Activated naive CD4-positive, alpha-beta T cell treated with anti-CD3 and anti-CD28 coated beads, Interleukin-2, amount 10 ng/mL, durations not matched to agents 7 days and 5 days (primary cell): ENCODE data around the gene EPS15.
A peak's percentile ranks its signal among the peaks of the same experiment; 100 is the strongest.

ENCODE experiments used
- CTCF ChIA-PET: fragments of 350-600 bp; sonication (Branson Sonifier 250); formaldehyde crosslinking; loops from one replicate; lab custom pipeline; 2021; ENCODE audit warnings: antibody characterized with exemption; lab: Charles Lee
- DNase-seq: peaks from one replicate; pipeline ENCODE4 v3.0.0-alpha.2; 2020
- H3K27ac Mint-ChIP-seq: one replicate; pipeline ENCODE4 v1.8.0; 2021; ENCODE audit warnings: mild to moderate bottlenecking, moderate library complexity, mixed read lengths
- H3K27me3 Mint-ChIP-seq: one replicate; pipeline ENCODE4 v1.8.0; 2021; ENCODE audit warnings: mild to moderate bottlenecking, mixed read lengths
- H3K36me3 Mint-ChIP-seq: one replicate; pipeline ENCODE4 v1.8.0; 2021; ENCODE audit warnings: mixed read lengths
- H3K4me1 Mint-ChIP-seq: one replicate; pipeline ENCODE4 v1.8.0; 2021; ENCODE audit warnings: mixed read lengths
- H3K4me3 Mint-ChIP-seq: one replicate; pipeline ENCODE4 v1.8.0; 2021; ENCODE audit warnings: mild to moderate bottlenecking, moderate library complexity, mixed read lengths
- H3K9me3 Mint-ChIP-seq: one replicate; pipeline ENCODE4 v1.8.0; 2021; ENCODE audit warnings: mixed read lengths

EPS15 gene

DNA sequence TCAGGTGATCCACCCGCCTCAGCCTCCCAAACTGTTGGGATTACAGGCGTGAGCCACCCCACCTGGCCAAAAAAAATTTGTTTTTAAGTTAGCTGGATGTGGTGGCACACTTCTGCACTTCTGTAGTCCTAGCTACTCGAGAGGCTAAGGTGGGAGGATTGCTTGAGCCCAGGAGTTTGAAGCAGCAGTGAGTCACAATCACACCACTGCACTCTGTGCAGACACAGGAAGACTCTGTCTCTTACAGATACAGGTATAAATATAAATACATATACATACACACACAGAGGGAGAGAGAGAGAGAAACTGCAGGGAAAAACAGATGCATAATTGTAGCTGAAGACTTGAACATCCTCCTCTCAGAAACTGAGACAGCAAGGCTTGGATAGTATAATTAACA lies 34.8 kb upstream of the EPS15 start:
- CTCF ChIA-PET, result no interaction called here
- peaks cover 5% of the 10 kb centered on the region for H3K4me1 Mint-ChIP-seq

DNA sequence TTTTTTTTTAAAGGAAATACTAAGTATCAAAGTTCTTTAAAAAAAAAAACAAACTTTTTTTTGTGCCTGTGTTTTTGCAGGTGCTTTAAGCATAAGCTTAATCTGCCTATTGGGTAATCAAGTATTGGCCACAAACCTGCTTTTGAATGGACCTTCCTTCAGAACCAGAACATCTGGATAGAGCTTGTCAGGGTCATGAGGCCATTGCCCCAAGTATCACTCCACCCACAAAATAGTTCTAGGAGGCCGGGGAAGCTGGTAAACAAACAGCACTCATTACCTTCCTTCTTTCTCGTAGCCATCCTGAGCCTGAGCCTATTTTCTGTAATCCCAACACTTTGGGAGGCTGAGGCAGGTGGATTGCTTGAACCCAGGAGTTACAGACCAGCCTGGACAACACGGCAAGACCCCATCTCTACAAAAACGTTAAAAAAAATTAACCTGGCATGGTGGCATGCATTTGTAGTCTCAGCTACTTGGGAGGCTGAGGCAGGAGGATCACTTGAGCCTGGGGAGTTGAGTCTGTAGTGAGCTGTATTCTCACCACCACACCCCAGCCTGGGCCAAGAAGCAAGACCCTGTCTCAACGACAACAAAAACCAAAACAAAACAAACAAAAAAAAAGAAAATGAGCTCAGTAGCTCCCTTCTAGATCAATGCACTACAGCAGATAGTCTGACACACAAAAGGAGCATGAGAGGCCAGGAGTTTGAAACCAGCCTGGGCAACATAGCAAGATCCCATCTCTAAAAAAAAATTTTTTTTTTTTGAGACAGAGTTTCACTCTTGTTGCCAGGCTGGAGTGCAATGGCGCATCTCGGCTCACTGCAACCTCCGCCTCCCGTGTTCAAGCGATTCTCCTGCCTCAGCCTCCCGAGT lies 34.1 kb upstream of the EPS15 start:
- no peaks in the 10 kb centered on the region for H3K27me3 Mint-ChIP-seq
- no peaks in the 10 kb centered on the region for H3K9me3 Mint-ChIP-seq
- H3K27ac Mint-ChIP-seq, result no peak overlapping the region
- H3K4me1 Mint-ChIP-seq, result peaks cover 13% of the 10 kb centered on the region
- no peak for DNase-seq
- no peaks in the 10 kb centered on the region for H3K36me3 Mint-ChIP-seq
- CTCF ChIA-PET, result interaction anchor here (1.3 kb wide), 1 partner anchor 18 kb away, joined by 4 read pairs; no protein-coding TSS in a partner anchor
- H3K4me3 Mint-ChIP-seq, result no peak overlapping the region

More for the DNA sequence above, 34.8 kb upstream of the EPS15 start:
- no peak for DNase-seq
- no peak overlapping the region for H3K27ac Mint-ChIP-seq
- H3K4me3 Mint-ChIP-seq, result no peak overlapping the region
- H3K27me3 Mint-ChIP-seq, result no peaks in the 10 kb centered on the region
- no peaks in the 10 kb centered on the region for H3K9me3 Mint-ChIP-seq
- no peaks in the 10 kb centered on the region for H3K36me3 Mint-ChIP-seq

DNA sequence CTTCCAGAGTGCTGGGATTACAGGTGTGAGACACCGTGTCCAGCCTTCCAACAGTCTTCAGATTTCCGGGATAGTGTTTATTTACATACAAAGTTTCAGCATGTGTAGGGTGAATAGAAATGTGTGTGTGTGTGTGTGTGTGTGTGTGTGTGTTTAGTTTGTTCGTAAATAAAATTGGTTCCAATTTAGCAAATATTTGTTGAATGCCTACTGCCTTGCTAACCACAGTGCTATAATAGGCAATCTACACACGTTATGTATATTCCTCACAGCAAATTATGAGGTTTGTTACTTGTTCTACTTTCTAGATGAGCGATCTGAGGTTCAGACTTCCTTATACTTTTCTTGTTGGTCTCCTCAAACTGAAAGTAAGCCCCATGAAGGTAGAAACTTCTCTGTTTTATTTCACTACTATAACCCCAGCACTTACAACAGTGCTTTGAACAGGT lies 32.8 kb upstream of the EPS15 start:
- Mint-ChIP-seq H3K36me3 (no peaks in the 10 kb centered on the region), H3K27me3 (no peaks in the 10 kb centered on the region), H3K4me3 (no peak overlapping the region), H3K4me1 (peaks cover 16% of the 10 kb centered on the region), H3K9me3 (no peaks in the 10 kb centered on the region), H3K27ac (no peak overlapping the region)
- CTCF ChIA-PET, result interaction anchor here (1.3 kb wide), 1 partner anchor 17 kb away, joined by 4 read pairs; no protein-coding TSS in a partner anchor
- no peak for DNase-seq

DNA sequence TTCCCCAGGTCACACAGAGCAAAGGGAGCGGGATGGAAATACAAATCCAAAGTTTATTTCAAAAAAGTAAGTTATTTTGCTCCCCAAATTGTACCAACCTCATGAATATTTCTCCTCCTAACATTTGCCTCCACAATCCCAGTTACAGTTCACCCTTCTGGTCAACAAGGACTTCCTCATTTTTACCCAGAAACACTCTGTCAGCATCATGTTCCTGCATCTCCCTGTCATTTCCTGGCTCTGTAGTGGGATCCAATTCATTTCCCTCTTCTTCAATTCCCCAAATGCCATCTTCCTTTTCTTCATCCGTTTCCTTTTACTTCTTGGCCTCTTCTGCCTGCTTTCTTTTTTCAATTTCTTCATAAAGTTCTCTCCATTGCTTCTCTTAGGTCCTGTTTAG lies 32.0 kb upstream of the EPS15 start:
- CTCF ChIA-PET, result interaction anchor here (0.6 kb wide), 1 partner anchor 166 kb away, joined by 3 read pairs; no protein-coding TSS in a partner anchor
- H3K9me3 Mint-ChIP-seq, result no peaks in the 10 kb centered on the region
- H3K27ac Mint-ChIP-seq, result no peak overlapping the region
- H3K36me3 Mint-ChIP-seq, result no peaks in the 10 kb centered on the region
- H3K4me1 Mint-ChIP-seq, result peaks cover 16% of the 10 kb centered on the region
- H3K27me3 Mint-ChIP-seq, result no peaks in the 10 kb centered on the region
- no peak overlapping the region for H3K4me3 Mint-ChIP-seq
- no peak for DNase-seq

DNA sequence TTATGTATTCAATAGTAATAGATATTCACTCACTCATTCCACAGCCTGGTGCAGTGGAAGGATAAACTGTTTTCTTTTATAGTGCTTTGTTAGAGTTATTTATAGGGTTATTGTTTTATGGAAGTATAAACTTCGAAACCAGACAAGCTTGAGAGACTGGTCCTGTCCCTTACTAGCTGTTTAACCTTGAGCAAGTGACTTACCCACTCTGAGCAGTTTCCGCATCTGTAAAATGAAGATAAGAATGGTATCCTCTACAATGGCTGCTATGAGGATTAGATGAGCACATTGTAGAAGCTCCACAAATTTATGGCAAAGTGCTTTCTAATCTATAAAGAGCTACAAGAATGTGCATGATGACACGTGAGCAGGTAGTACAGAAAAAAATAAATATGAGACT lies 30.8 kb upstream of the EPS15 start:
- DNase-seq, result no peak
- no peaks in the 10 kb centered on the region for H3K9me3 Mint-ChIP-seq
- no peak overlapping the region for H3K27ac Mint-ChIP-seq
- CTCF ChIA-PET, result no interaction called here
- no peaks in the 10 kb centered on the region for H3K36me3 Mint-ChIP-seq
- H3K4me1 Mint-ChIP-seq, result peaks cover 16% of the 10 kb centered on the region
- no peak overlapping the region for H3K4me3 Mint-ChIP-seq
- H3K27me3 Mint-ChIP-seq, result no peaks in the 10 kb centered on the region

DNA sequence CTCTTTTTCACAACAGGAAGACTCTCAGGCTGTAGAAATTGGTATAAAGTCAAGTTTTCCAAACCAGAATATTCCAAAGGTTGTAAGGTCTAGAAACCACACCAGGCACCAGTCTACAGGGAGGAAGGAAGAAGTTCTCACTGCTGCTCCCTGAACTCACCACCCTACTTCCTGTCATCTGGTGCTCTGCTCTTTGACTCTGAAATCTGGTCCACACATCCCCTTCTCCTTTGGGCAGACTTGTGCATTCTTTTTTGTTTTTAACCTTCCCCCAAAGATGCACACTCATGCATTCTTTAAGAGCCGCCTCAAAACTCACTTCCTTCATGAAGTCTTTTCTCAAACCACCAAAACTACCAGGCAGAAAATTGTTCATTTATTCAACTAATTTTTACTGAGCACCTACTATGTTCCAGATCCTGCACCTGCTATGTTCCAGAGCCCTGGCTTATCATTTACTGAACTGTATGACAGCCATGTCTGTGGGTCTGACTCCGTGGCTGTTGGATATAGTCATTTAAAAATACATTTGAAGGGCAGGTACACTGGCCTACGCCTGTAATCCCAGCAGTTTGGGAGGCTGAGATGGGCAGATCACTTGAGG lies 30.1 kb upstream of the EPS15 start:
- Mint-ChIP-seq H3K4me1 (peaks cover 16% of the 10 kb centered on the region), H3K9me3 (no peaks in the 10 kb centered on the region), H3K27ac (peak overlapping the region; percentile 67), H3K36me3 (no peaks in the 10 kb centered on the region), H3K4me3 (no peak overlapping the region), H3K27me3 (no peaks in the 10 kb centered on the region)
- DNase-seq, result no peak
- CTCF ChIA-PET, result no interaction called here

DNA sequence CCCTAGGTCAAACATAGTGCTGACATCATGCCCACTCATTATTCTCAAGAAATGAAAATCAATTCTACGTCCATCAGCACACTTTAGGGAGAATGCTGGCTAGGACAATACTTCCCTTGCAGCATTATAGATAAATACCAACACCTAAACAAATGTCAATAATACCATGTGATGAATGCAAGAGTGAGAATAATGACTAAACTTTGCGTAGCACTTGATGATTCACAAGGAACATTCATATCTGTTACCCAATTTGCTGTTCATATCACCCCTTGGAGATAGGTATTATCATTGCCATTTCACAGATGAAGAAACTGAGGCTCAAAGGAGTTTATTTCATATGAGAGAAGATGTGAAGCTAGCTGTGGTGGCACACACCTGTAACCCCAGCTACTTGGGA lies 24.8 kb upstream of the EPS15 start:
- CTCF ChIA-PET, result no interaction called here
- Mint-ChIP-seq H3K27ac (no peak overlapping the region), H3K4me3 (no peak overlapping the region), H3K27me3 (no peaks in the 10 kb centered on the region), H3K9me3 (no peaks in the 10 kb centered on the region), H3K4me1 (peaks cover 12% of the 10 kb centered on the region), H3K36me3 (no peaks in the 10 kb centered on the region)
- DNase-seq, result no peak

DNA sequence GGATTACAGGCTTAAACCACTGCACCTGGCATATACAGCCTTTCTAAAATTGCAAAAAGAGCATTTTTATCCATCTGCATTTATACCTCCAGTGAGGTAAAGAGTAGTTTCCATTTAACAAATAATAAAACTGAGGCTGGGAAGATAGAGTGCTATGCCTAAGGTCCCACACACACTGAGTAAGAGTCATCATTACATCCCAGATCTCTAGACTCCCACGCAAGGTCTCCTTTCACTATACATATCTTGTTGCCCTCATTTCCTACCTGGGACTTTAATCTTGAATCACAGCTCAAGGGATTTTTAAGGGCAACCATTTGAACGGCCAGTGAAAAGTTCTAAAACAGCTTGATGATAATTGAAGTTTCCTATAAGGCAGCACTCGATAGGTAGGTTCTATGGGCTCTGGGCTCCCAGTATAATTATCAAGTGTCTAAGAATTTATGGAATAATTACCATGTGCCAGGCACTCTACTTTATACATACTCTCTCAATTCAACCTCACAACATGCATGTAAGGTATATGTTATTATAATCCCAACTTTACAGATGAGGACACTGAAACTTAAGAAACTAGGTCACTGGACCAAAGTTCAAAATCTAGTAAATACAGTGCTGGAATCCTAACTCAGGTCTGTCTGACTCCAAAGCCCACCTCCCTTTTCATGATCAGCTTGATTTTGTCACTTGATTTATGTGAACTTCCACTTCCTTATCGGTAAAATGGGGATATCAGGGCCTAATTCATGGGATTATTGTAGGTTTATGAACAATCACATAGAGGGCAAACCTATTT lies 23.3 kb upstream of the EPS15 start:
- Mint-ChIP-seq H3K27ac (no peak overlapping the region), H3K36me3 (no peaks in the 10 kb centered on the region), H3K9me3 (no peaks in the 10 kb centered on the region), H3K4me1 (peaks cover 2% of the 10 kb centered on the region), H3K4me3 (no peak overlapping the region), H3K27me3 (no peaks in the 10 kb centered on the region)
- no peak for DNase-seq
- CTCF ChIA-PET, result no interaction called here

DNA sequence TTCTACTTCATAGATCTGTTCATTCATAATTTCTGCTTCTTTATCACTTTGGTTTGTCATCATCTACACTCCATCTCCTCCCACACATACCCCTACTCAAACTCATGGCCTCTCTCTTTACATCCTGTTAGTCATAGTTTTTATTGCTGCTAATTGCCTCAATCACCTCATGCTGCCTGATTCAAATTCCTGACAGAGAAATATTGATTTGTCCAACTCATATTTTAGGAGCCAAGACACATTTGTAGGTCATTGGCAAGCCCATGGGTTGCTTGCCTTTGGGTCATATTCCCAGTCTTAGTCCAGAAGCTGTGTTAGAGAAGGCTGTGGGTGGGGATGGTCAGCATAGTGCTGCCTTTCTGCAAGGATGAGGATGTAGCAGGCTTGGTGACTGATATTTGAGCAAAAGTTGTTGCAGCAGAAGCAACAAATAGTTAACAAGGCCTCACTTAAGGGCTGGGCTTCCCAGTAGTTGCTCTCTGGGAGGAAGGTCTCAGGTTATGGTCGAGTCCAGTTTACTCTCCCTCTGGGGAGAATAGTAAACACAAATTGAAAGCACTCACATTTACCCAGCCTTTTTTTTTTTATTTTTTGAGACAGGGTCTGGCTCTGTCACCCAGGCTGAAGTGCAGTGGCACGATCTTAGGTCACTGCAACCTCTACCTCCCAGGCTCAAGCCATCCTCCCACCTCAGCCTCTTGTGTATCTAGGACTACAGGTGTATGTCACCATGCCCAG lies 22.4 kb upstream of the EPS15 start:
- CTCF ChIA-PET, result no interaction called here
- no peak overlapping the region for H3K27ac Mint-ChIP-seq
- peaks cover 2% of the 10 kb centered on the region for H3K4me1 Mint-ChIP-seq
- H3K27me3 Mint-ChIP-seq, result no peaks in the 10 kb centered on the region
- no peak for DNase-seq
- no peaks in the 10 kb centered on the region for H3K9me3 Mint-ChIP-seq
- no peaks in the 10 kb centered on the region for H3K36me3 Mint-ChIP-seq
- H3K4me3 Mint-ChIP-seq, result no peak overlapping the region

DNA sequence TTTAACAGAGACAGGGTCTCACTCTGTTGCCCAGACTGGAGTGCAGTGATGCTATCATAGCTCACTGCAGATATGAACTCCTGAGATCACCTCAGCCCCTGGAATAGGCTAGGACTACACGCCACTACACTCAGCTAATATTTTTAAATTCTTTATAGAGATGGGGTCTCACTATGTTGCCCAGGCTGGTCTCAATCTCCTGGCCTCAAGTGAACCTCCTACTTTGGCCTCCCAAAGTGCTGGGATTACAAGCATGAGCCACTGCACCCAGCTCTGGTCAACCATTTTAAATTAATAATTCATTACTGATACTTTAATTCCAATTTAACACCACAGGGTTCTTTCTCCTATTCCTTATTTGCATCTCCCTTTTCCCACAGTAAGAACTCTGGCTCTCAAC lies 18.5 kb upstream of the EPS15 start:
- CTCF ChIA-PET, result interaction anchor here (0.8 to 1.1 kb wide), 2 partner anchors 41 to 241 kb away, joined by 3 read pairs; no protein-coding TSS in a partner anchor
- no peak for DNase-seq
- H3K4me1 Mint-ChIP-seq, result peaks cover 11% of the 10 kb centered on the region
- H3K27ac Mint-ChIP-seq, result no peak overlapping the region
- H3K4me3 Mint-ChIP-seq, result no peak overlapping the region
- H3K36me3 Mint-ChIP-seq, result no peaks in the 10 kb centered on the region
- H3K9me3 Mint-ChIP-seq, result no peaks in the 10 kb centered on the region
- no peaks in the 10 kb centered on the region for H3K27me3 Mint-ChIP-seq

DNA sequence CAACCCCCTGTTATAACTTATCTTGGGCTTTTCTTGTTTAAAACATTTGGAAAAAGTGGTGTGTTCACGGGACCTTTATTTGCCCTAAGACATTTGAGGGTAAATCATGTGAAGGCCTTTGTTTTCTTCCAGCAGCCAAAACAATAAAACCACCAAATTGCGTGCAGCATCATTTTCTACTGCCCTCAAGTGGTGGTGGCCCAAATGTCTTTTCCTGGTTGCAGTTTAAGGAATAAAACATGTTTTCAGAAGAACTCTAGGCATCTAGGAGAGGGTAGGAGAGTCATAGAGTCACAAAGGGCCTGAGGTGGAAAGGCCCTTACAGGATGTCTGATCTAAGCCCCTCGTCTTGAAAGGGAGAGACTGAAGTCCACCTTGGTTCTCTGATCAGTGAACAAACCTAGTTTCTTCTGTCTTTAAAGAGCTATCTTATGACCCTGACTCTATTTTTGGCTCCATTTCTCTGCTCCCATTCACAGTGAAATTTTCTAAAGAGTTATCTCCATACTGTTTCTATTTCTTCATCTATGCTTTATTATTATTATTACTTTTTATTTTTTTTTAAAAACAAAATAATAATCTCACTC lies 16.0 kb upstream of the EPS15 start:
- H3K9me3 Mint-ChIP-seq, result no peaks in the 10 kb centered on the region
- H3K36me3 Mint-ChIP-seq, result no peaks in the 10 kb centered on the region
- no peak overlapping the region for H3K4me3 Mint-ChIP-seq
- H3K4me1 Mint-ChIP-seq, result peaks cover 8% of the 10 kb centered on the region
- DNase-seq, result peak; percentile 48
- H3K27ac Mint-ChIP-seq, result no peak overlapping the region
- CTCF ChIA-PET, result interaction anchor here (0.7 to 1.8 kb wide), 14 partner anchors 11 to 346 kb away, joined by 3 to 6 read pairs (median 3); partner anchors contain the start of gene EPS15
- no peaks in the 10 kb centered on the region for H3K27me3 Mint-ChIP-seq

DNA sequence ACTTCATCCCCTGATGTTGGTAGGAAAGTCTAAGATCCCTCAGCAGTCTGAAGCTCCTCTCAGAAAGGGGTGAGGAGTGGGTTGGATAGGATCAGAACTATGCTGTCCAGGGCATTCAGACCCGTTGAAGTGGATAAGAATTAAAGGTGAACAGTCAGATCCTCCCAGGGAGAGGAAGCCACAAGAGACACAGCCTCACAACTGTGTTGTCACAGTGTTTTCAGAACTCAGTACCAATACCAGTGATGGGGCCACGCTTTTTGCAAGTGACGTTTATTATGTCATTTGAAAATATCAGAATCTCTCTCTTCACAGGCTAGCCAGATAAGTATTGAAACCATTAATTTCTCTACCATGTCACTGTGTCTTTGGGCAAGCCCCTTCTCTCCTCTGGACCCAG lies 15.4 kb upstream of the EPS15 start:
- no peak overlapping the region for H3K4me3 Mint-ChIP-seq
- CTCF ChIA-PET, result interaction anchor here (1.2 to 1.8 kb wide), 7 partner anchors 10 to 238 kb away, joined by 3 to 6 read pairs (median 4); partner anchors contain the start of gene EPS15

DNA sequence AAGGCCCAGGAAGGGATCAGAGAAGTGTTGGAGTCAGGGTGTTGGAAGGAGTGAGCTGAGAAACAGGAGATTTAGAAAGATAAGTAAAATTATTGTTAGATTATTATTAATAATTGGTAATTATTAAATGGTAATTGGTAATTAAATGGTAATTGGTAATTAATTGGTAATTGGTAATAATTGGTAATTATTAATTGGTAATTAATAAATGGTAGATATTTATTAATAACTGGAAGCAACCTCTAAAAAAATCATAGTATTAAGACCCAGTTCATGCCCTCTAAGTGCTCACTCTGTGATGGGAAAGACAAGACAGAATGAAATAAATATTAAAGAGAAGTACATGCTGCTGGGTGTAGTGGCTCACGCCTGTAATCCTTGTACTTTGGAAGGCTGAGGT lies 13.8 kb upstream of the EPS15 start:
- no peaks in the 10 kb centered on the region for H3K36me3 Mint-ChIP-seq
- CTCF ChIA-PET, result no interaction called here
- no peak for DNase-seq
- peaks cover 8% of the 10 kb centered on the region for H3K4me1 Mint-ChIP-seq
- no peak overlapping the region for H3K4me3 Mint-ChIP-seq
- H3K27me3 Mint-ChIP-seq, result no peaks in the 10 kb centered on the region
- H3K9me3 Mint-ChIP-seq, result no peaks in the 10 kb centered on the region
- H3K27ac Mint-ChIP-seq, result no peak overlapping the region

More for the DNA sequence above, 15.4 kb upstream of the EPS15 start:
- Mint-ChIP-seq H3K27ac (no peak overlapping the region), H3K27me3 (no peaks in the 10 kb centered on the region), H3K36me3 (no peaks in the 10 kb centered on the region), H3K4me1 (peaks cover 8% of the 10 kb centered on the region), H3K9me3 (no peaks in the 10 kb centered on the region)
- no peak for DNase-seq
